Parathyroid adenoma (tissue), 2 donors: ENCODE measurements around the gene ZNF541.
A peak's percentile ranks its signal among the peaks of the same experiment; 100 is the strongest.
"Not testable (repeated sequence)": the region's sequence is repeated elsewhere in the genome, so short reads cannot be mapped to it uniquely, and the experiment has no call there.

Experiments
- H2AFZ ChIP-seq: fragments of 300-600 bp; sonication (generic); one replicate; pipeline ENCODE4 v1.7.0; 2017; ENCODE audit warnings: antibody characterized with exemption, mild to moderate bottlenecking
- H3K27ac ChIP-seq: fragments of 300-600 bp; sonication (generic); one replicate; pipeline ENCODE4 v1.7.0; 2017
- H3K27me3 ChIP-seq: fragments of 300-600 bp; sonication (generic); one replicate; pipeline ENCODE4 v1.7.0; 2017; ENCODE audit warnings: low read length; ENCODE audit not compliant: control insufficient read depth, insufficient read depth
- H3K36me3 ChIP-seq: fragments of 300-600 bp; sonication (generic); one replicate; pipeline ENCODE4 v1.7.0; 2017; ENCODE audit warnings: low read length; ENCODE audit not compliant: control insufficient read depth, insufficient read depth
- H3K4me1 ChIP-seq: fragments of 300-600 bp; sonication (generic); one replicate; pipeline ENCODE4 v1.7.0; 2017; ENCODE audit warnings: control low read depth
- H3K4me2 ChIP-seq: fragments of 300-600 bp; sonication (generic); one replicate; pipeline ENCODE4 v1.7.0; 2017; ENCODE audit warnings: low read length
- H3K4me3 ChIP-seq: fragments of 300-600 bp; sonication (generic); one replicate; pipeline ENCODE4 v1.7.0; 2017; ENCODE audit warnings: low read depth, low read length
- H3K79me2 ChIP-seq: fragments of 300-600 bp; sonication (generic); one replicate; pipeline ENCODE4 v1.7.0; 2017; ENCODE audit warnings: control low read depth
- H3K9ac ChIP-seq: fragments of 300-600 bp; sonication (generic); one replicate; pipeline ENCODE4 v1.7.0; 2017; ENCODE audit warnings: mild to moderate bottlenecking
- H3K9me3 ChIP-seq: fragments of 300-600 bp; sonication (generic); one replicate; pipeline ENCODE4 v1.7.0; 2017; ENCODE audit warnings: low read length; ENCODE audit not compliant: control insufficient read depth
- TF ChIP-seq, protein P1 (sequence below): fragments of 300-600 bp; sonication (generic); IDR thresholded peaks from one replicate; pipeline ENCODE4 v1.7.0; 2017; ENCODE audit warnings: antibody characterized with exemption, mild to moderate bottlenecking
- donor health status: primary hyperparathyroidism.

The ZNF541 gene

DNA sequence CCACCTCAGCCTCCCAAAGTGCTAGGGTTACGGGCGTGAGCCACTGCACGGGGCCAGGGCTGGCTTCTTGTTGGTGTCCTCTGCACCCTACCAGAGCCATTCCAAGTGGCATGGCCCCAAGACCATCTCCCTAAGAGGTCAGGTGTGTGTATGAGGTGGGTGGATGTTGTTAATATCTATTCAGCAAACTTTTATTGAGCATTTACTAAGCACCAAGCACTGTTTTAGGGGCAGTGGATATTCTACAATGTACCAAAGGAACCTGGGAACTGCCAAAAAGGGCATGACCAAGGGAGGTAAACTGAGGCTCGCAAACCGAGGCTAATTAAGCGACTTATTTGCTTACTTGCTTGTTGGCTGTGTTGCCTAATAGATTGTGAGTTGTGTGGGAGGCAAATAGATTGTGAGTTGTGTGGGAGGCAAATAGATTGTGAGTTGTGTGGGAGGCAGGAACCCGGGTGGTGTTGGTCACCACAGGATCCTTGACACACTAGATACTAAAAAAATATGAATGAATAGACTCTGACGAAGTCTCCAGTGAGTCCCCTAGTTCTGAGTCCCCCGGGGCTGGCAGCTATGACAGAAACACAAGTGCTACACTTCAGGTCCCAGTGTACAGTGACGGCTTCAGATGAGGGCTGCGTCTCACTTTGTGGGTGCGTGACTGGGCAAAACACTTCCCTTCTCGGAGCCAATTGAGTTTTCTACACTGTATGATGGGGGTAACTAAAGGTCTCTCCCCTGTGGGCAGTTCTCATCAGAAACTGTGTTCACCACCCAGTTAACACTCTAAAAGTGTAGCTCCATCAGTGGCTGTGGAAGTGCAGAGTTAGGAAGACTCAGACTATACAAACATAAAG, 31.0 kb upstream of the ZNF541 start:
- TF ChIP-seq, protein P1, sequence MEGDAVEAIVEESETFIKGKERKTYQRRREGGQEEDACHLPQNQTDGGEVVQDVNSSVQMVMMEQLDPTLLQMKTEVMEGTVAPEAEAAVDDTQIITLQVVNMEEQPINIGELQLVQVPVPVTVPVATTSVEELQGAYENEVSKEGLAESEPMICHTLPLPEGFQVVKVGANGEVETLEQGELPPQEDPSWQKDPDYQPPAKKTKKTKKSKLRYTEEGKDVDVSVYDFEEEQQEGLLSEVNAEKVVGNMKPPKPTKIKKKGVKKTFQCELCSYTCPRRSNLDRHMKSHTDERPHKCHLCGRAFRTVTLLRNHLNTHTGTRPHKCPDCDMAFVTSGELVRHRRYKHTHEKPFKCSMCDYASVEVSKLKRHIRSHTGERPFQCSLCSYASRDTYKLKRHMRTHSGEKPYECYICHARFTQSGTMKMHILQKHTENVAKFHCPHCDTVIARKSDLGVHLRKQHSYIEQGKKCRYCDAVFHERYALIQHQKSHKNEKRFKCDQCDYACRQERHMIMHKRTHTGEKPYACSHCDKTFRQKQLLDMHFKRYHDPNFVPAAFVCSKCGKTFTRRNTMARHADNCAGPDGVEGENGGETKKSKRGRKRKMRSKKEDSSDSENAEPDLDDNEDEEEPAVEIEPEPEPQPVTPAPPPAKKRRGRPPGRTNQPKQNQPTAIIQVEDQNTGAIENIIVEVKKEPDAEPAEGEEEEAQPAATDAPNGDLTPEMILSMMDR = no peak
- H3K9me3 ChIP-seq = no peaks in the 10 kb centered on the region
- H3K79me2 ChIP-seq = no peaks in the 10 kb centered on the region
- H3K27me3 ChIP-seq = no peaks in the 10 kb centered on the region
- H3K4me2 ChIP-seq = no peak overlapping the region
- H3K9ac ChIP-seq = no peak overlapping the region
- no peak overlapping the region for H3K27ac ChIP-seq
- no peaks in the 10 kb centered on the region for H3K36me3 ChIP-seq
- no peak overlapping the region for H3K4me3 ChIP-seq
- H2AFZ ChIP-seq = no peak overlapping the region
- peaks cover 4% of the 10 kb centered on the region for H3K4me1 ChIP-seq

DNA sequence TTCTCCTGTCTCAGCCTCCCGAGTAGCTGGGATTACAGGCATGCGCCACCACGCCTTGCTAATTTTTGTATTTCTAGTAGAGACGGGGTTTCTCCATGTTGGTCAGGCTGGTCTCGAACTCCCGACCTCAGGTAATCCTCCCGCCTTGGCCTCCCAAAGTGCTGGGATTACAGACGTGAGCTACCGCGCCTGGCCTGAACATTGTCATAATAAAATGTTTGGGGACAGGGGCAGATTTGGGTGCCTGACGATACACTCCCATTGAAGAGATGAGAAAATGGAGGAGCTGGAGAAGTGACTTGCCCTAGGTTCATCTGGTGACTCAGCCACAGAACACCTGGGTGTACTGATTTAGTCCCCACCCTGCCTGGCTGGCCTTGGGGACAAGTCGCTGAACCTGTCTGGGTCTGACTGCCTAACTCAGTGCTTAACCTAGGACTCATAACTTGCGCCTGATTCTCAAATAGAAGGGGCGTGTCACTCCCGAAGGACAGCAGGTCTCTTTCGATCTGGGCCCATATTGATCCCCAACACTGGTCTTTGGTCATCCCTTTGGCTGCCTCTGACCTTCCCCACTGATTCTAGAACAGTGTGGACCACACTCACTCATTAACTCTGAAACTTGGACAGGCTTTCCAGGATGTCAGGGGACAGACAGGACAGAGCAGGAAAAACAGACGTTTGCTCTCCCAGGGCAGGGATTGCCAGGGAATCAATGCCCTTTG, 28.4 kb upstream of the ZNF541 start:
- no peaks in the 10 kb centered on the region for H3K9me3 ChIP-seq
- no peaks in the 10 kb centered on the region for H3K36me3 ChIP-seq
- peak overlapping the region; percentile 74 for H3K4me3 ChIP-seq
- peaks cover 6% of the 10 kb centered on the region for H3K4me1 ChIP-seq
- H3K9ac ChIP-seq = no peak overlapping the region
- no peaks in the 10 kb centered on the region for H3K79me2 ChIP-seq
- H2AFZ ChIP-seq = peak overlapping the region; percentile 96
- peak overlapping the region; percentile 92 for H3K4me2 ChIP-seq
- H3K27me3 ChIP-seq = no peaks in the 10 kb centered on the region
- TF ChIP-seq, protein P1 = no peak
- H3K27ac ChIP-seq = peak overlapping the region; percentile 71

DNA sequence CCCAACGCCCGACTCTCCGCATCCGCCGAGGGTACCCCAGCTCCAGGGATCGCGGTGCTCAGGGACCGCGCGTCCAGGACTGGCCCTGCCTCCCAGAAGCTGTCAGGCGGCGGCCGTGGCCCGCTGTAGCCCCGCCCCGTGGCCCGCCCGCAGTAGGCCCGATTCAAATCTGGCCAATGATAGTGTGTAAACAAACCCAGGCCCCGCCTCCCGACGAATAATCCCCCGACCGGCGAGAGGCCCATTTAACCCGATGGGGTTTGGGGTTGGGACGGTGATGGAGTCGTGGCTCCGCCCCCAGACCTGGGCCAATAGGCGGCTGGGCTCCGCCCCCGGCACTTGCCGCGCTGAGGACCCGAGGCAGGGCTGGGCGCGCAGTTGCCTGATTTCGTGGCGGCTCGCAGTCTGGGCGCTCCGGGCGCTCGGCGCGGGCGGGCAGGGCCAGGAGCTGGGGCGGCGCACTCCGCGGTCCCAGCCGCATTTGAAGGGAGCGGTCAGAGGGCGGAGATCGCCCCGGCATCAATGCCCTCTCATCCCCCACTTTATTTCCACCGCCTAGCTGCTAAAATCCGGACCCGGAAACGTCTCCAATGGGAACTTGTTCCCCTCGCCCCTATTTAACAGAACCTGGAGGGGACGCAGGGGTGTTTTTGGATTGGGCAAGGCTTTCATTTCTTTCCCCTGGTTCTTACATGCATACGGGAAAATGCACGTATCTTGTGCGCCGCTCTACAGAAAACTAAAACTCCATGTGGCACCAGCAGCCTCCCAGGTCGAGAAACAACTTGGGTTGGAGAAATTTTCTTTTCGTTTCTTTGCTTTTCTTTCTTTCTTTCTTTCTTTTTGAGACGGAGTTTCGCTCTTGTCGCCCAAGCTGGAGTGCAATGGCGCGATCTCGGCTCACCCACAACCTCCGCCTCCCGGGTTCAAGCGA, 27.6 kb upstream of the ZNF541 start:
- Histone ChIP-seq H2AFZ (peak overlapping the region; percentile 96), H3K36me3 (no peaks in the 10 kb centered on the region), H3K4me2 (peak overlapping the region; percentile 92), H3K4me1 (peaks cover 6% of the 10 kb centered on the region), H3K79me2 (no peaks in the 10 kb centered on the region), H3K27me3 (no peaks in the 10 kb centered on the region), H3K27ac (peak overlapping the region; percentile 71), H3K9ac (no peak overlapping the region), H3K9me3 (no peaks in the 10 kb centered on the region), H3K4me3 (peak overlapping the region; percentile 74)
- TF ChIP-seq, protein P1 = no peak

DNA sequence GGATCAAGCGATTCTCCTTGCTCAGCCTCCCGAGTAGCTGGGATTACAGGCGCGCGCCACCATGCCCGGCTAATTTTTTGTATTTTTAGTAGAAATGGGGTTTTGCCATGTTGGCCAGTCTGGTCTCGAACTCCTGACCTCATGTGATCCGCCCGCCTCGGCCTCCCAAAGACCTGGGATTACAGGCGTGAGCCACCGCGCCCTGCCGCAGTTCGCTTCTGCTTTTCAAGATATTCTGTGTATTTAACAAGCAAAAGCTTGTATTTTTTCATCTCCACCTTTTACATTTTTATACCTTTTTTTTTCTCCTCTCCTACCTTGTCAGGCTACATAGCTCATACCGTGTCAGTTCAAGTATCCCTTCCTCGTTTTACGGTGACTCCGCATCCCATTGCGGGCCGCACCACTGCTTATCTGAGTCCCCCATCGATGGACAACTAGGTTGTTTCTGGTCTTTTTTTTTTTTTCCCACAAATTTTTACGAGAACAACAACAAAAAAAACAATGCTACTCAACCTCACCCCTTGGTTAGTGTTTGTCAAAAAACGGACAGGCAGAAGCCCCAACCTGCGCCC, 26.8 kb upstream of the ZNF541 start:
- peak overlapping the region; percentile 71 for H3K27ac ChIP-seq

More for the DNA sequence above, 26.8 kb upstream of the ZNF541 start:
- not testable (repeated sequence) for H3K27me3 ChIP-seq, H3K4me1 ChIP-seq, H3K9ac ChIP-seq, H3K36me3 ChIP-seq, H3K79me2 ChIP-seq, H3K9me3 ChIP-seq
- Histone ChIP-seq H2AFZ (peak overlapping the region; percentile 96), H3K4me2 (peak overlapping the region; percentile 87), H3K4me3 (peak overlapping the region; percentile 74)
